ENCODE data around the gene PROZ.

Gene PROZ

DNA sequence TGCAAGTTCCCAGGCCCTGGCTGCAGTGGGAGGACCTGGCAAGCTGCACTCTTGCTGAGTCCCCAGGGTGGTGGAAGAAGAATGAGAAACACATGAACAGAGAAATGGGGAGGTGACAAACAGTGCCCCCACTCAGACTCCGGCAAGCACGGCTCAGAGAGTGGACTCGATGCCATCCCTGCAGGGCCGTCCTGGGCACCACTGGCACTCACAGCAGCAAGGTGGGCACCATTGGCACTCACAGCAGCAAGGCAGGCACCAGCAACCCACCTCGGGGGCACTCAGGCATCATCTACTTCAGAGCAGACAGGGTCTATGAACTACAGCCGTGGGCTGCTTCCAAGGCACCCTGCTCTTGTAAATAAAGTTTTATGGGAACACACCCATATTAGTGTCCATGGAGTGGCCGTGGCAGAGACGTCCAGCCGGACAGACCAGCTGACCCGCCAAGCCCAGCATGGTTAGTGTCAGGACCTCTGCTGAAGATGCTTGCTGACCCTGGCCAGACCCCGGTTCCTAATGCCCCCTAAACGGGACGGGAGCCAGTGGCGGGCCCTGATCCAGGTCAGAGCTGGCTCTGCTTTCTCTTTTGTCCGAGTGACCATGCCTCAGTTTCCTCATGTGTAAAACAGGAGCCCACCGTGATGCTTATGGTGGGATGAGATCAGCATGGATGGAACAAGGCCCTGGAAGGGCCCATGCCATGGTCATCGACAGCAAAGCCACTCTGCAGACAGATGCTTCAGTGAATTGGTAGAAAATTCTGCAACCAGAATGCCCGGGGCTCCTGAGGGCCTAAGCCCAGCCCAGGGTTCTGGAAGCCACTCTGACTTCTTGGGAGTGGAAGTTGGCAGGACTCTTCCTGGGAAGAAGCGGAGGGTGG lies 37.9 kb upstream of the PROZ start:
- no peak for DNase-seq (ENCODE audit: low spot score)

DNA sequence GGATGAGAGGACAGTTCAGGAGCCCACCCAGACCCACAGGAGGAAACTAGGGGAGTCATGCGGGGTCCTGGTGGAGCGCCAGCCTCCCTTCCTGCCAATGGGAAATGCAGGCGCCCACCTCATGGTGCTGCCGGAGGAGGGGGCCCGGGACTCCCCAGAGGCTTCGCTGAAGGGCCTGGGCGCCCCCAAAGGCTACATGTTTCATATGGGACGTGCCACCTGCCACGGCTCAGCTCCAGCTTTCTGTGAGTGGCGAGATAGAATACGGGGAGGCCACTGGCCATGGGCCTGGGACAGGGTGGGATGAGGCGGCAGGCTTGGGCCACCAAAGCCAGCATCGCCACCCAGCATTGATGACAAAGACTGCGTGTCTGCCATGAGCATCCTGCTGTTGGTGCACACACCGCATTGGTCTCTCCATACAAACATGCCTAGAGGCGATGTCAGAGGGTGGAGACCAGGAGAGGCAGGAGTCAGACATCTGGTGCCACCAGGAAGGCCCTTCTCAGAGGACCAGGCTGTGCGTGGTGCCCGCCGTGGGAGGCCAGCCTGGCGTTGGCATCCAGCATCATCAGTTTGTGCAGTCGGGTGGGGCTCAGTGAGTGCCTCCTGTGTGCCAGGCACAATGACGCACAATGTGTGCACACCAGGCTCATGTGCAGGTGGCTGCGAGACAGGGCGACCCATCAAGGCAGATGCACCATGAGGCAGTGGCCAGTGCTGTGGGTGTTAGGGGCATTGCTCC lies 37.1 kb upstream of the PROZ start:
- DNase-seq (ENCODE audit: low spot score) = no peak

GRCh38 chr13:113121928-113122471 lies 36.4 kb upstream of the PROZ start:
- DNase-seq (ENCODE audit: low spot score) = no peak

DNA sequence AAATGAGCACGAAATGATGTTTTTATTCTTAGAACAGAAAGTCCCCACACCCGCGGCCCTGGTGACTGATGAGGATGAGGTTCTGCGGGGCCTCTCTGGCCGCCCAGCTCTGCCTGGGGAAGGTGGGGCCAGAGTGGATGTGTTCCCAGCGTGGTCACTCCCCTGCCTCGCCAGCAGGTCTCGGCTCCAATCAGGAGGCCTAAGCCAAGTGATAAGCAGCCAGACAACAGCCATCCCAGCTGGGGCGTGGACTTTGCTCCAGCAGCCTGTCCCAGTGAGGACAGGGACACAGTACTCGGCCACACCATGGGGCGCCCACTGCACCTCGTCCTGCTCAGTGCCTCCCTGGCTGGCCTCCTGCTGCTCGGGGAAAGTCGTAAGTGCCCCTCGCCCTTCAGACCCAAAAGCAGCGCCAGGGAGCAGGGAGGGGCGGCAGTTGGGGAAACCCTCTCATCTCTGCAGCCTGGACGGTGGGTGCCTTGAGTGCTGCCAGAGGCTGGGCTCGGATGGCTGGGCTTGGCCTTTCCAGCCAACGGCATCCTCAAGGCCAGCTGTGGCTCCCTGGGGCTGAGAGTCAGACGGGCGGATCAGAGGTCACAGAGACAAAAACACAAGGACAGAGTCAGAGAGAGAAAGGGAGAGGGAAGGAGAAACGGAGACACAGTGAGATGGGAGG lies 35.8 kb upstream of the PROZ start, which contains the start of gene F10:
TSS of gene F10 (plus strand) at position 250 of the 676 bp plus-strand sequence. CDS start at position 307, 57 bp downstream.
- no peak for DNase-seq (ENCODE audit: low spot score)

DNA sequence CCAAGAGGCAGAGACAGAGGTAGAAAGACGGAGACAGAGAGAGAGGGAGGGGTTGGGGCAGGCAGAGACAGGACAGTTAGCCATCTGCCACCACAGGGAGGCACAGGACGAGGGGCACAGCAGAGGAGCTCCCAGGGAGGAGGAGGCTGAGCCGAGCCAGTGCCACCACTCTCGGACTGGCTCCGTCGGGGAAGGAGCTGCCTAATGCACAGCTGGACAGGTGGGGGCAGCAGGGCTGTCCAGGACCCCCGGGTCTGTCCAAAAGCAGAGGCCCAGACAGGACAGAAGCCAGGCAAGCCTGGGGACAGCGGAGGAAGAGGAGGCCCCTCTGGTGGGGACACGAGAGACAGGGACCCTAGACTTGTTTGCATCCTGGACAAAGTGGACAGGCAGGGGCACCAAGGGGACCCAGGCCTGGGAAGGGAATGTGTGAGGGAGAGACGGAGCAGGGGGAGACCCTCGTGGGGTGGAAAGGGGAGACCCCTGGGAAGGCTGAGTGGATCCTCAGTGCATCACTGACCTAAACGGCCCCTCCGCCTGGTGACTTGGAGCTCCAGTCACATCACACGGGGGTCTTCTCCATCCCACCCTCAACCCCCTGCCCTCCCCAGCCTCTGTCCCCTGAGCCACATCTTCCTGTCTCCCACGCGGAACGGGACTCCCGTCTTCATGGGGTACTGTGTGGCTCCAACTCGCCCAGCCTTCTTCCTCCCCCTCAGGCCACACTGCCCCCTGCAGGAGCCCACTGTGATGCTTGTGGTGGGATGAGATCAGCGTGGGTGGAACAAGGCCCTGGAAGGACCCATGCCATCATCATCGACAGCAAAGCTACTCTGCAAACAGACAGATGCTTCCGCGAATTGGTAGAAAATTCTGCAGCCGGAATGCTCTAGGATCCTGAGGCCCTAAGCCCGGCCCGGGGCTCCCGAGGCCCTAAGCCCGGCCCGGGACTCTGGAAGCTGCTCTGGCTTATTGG lies 34.9 kb upstream of the PROZ start:
- DNase-seq (ENCODE audit: low spot score) = peak; percentile 7

GRCh38 chr13:113124211-113124970 lies 34.1 kb upstream of the PROZ start:
- no peak for DNase-seq (ENCODE audit: low spot score)

- no peak for DNase-seq (ENCODE audit: low spot score)
Observed at GRCh38 chr13:113125506-113126264, 32.8 kb upstream of the PROZ start.

GRCh38 chr13:113126265-113127150 lies 31.9 kb upstream of the PROZ start:
- no peak for DNase-seq (ENCODE audit: low spot score)

GRCh38 chr13:113129480-113129879 lies 29.0 kb upstream of the PROZ start:
- DNase-seq (ENCODE audit: low spot score) = no peak

GRCh38 chr13:113129921-113130750 lies 28.3 kb upstream of the PROZ start:
- no peak for DNase-seq (ENCODE audit: low spot score)

DNA sequence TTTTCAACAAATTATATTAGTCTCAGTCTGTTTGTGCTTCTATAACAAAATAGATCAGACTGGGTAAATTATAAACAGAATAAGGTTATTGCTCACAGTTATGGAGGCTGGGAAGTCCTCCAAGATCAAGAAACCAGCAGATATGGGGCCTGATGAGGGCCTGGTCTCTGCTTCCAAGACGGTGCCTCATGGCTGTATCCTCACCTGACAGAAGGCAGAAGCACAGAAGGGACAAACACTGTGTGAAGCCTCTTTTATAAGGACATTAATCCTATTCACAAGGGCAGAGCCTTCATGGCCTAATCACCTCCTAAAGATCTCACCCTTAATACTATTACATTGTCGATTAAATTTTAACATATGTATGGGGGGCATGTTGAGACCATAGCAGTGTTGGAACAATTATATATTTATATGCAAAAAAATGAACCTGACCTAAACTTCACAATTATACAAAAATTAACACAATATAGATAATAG lies 23.1 kb upstream of the PROZ start:
- no peak for DNase-seq (ENCODE audit: low spot score)

- DNase-seq (ENCODE audit: low spot score) = no peak
Observed at GRCh38 chr13:113137691-113138298, 20.7 kb upstream of the PROZ start.

- DNase-seq (ENCODE audit: low spot score) = no peak
Observed at GRCh38 chr13:113138792-113139551, 19.5 kb upstream of the PROZ start.

DNA sequence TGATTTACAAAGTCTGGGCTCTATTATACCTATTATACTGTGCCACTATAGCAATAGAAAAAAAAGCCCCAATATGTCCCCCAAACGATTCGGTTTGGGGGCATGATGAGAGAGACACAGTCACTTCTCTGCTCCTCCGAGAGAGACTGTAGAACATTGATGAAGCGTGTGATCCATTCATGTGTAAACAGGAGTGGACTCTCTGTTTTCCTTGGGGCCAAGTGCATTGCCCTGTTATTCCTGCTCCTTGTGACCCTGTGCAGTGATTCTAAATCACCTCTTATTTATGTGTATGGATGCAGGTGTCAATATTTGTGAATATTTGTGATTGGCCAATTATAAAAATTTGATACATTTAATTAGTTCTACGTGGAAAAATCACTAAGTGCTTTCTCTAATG lies 18.9 kb upstream of the PROZ start:
- DNase-seq (ENCODE audit: low spot score) = no peak

- no peak for DNase-seq (ENCODE audit: low spot score)
Observed at GRCh38 chr13:113140677-113141600, 17.5 kb upstream of the PROZ start.
